SK-N-SH (cell line): ENCODE data around the gene NOB1.

Source experiments
- CTCF ChIP-seq: fragments of 200-600 bp; sonication (generic); IDR thresholded peaks from 2 replicates; pipeline ENCODE4 v1.6.1; 2017; ENCODE audit warnings: antibody characterized with exemption, mild to moderate bottlenecking, moderate library complexity
- REST ChIP-seq: IDR thresholded peaks from 2 replicates; pipeline ENCODE4 v1.6.1; 2012; ENCODE audit warnings: mild to moderate bottlenecking, low read depth, low read length, moderate library complexity

DNA sequence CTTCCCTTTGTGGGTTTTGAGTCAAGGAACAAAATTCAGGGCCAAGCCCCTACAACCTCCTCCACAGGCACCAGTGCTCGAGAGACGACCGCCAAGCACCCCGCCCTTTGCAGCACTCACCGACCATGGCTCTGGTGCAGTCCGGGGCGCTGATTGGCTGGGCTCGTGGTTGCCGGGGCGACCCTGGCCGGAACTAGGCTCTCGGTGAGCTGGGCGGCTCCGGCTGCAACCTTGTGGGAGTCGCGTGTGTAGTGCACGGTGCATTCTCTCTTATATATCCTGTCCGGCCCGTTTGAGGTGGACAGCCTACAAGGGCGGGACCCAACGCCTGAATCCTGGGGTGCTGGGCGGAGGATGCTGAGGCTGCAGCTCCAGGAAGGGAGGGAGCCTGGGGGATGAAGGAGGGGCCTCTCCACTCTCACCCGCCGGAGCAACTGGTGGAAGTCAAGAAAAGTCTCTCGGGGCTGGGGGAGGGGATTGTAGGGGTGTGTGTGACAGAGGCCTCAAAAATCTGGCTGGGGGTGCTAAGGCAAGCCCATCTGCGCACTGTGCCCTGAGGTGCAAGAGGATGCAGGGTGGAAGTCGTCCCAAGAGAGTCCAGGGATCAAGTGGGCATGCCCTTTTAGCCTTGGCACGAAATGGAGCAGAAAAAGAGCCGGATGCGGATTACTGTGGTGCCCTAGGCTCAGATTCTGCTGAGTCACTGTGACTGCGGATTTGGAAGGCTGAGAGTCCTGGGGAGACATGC is 28.2 kb downstream of the NOB1 start, which contains the start of gene NQO1:
- TF ChIP-seq REST: no peak; the same call in 1 of the 2 replicates
- no peak for TF ChIP-seq CTCF
